ENCODE measurements around the gene NGEF.

NGEF gene

DNA sequence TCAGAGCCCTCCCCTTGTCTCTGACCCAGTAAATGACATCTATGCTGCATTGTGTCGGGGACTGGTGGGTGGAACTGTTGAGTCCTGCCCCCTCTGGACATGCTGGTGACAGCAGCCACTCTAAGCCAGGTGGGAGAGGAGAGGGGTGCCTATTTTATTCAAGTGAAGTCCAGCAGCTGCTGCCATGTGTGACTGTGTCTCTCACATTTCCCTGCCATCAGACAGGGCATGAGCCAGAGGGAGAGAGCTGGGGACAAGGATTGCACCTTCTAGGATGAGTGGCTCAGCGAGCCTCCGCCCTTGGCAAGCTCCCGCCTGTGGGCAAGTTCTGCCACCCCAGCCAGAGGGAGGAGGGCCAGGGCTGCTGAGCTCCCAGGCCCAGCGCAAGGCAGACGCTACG is 13.7 kb downstream of the NGEF start:
- TF ChIP-seq, protein P1, sequence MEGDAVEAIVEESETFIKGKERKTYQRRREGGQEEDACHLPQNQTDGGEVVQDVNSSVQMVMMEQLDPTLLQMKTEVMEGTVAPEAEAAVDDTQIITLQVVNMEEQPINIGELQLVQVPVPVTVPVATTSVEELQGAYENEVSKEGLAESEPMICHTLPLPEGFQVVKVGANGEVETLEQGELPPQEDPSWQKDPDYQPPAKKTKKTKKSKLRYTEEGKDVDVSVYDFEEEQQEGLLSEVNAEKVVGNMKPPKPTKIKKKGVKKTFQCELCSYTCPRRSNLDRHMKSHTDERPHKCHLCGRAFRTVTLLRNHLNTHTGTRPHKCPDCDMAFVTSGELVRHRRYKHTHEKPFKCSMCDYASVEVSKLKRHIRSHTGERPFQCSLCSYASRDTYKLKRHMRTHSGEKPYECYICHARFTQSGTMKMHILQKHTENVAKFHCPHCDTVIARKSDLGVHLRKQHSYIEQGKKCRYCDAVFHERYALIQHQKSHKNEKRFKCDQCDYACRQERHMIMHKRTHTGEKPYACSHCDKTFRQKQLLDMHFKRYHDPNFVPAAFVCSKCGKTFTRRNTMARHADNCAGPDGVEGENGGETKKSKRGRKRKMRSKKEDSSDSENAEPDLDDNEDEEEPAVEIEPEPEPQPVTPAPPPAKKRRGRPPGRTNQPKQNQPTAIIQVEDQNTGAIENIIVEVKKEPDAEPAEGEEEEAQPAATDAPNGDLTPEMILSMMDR (IDR thresholded peaks at IDR 0.05; ENCODE audit: low read depth, low read length, missing control alignments) = no peak
- DNase-seq (ENCODE audit: low read depth) = no peak

DNA sequence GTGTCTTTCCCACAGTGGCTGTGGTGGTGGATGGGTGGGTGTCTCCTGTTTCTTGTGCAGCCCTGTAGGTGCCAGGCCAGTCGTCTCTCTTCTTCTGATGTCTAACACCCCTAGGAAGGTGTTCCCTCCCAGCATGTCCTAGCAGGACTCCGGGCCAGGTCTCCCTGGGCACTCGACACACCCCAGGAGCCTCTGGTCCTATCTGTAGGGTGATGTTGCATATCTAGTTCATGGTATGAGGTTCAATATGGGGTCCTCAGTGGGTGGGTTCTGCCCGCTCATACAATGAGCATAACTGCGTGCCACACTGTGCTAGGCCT is 14.4 kb downstream of the NGEF start:
- DNase-seq (ENCODE audit: low read depth) = no peak
- TF ChIP-seq, protein P1 (IDR thresholded peaks at IDR 0.05; ENCODE audit: low read depth, low read length, missing control alignments) = no peak
- H3K4me3 ChIP-seq (ENCODE audit: low read depth, low read length) = no peak overlapping the region

More for the DNA sequence above, 13.7 kb downstream of the NGEF start:
- no peak overlapping the region for H3K4me3 ChIP-seq (ENCODE audit: low read depth, low read length)

DNA sequence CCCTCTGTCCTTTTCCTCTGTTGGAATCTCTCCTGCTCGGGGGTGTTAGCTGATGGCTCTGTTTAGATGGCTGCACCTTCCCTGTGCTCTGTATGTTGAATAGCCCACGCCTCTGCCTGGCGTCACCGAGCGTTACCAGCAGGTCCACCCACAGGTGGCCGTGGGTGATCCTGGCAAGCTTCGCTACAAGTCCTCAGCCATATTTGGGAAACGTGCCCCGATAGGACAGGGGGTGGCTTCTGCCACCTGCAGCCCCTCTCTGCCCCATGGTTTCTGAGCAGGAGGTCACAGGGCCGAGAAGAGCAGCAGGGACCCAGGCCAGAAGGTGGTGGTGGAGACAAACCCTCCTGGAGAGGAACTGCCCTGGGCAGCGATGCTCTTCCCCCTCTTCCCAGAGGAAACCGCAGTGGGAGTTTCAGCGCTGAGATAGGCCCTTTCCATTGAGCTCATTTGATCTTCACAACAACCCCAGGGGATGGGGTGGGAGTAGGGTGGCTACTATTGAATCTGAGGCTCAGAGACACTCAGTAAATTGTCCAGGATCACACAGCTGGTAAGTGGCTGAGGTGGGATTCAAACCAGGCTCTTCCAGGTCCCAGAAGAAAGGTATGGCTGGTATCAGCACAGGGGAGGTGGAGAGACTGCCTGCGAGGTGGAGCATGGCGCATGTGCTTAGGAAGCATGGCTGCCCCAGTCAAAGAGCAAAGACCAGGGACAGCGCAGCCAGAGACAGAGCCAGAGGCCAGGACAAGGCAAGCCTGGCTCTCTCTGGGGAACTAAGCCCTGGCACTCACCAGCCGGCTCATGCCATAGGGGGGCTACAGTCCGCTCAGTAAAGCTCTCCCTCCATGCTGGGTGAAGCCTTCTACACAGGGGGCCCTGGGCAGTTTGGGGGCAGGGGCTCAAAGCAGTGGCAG is 15.0 kb downstream of the NGEF start:
- H3K4me3 ChIP-seq (ENCODE audit: low read depth, low read length) = no peak overlapping the region
- TF ChIP-seq, protein P1 (IDR thresholded peaks at IDR 0.05; ENCODE audit: low read depth, low read length, missing control alignments) = no peak
- DNase-seq (ENCODE audit: low read depth) = no peak

- H3K4me3 ChIP-seq (ENCODE audit: low read depth, low read length) = no peak overlapping the region
- TF ChIP-seq, protein P1 (IDR thresholded peaks at IDR 0.05; ENCODE audit: low read depth, low read length, missing control alignments) = no peak
- no peak for DNase-seq (ENCODE audit: low read depth)
Observed at GRCh38 chr2:232994446-232994845, 18.6 kb downstream of the NGEF start.

DNA sequence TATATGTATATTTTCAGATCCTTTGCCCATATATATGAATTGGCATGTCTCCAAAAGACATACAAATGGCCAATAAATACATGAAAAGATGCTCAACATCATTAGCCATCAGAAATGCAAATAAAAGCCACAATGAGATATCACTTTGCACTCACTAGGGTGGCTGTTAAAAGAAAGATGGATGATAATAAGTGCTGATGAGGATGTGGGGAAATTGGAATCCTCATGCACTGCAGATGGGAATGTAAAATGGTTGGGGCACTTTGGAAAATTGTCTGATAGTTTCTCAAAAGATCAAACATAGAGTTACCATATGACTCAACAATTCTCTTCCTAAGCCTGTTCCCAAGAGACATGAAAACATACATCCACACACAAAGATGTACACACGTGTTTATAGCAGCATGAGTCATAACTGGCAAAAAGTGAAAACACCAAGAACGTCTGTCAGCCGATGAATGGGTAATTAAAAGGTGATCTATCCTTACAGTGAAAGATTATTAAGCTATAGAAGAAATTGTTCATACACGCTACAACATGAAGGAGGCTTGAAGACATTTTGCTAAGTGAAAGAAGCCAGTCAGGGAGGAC is 19.7 kb downstream of the NGEF start:
- TF ChIP-seq, protein P1 (IDR thresholded peaks at IDR 0.05; ENCODE audit: low read depth, low read length, missing control alignments) = no peak
- no peak overlapping the region for H3K4me3 ChIP-seq (ENCODE audit: low read depth, low read length)
- no peak for DNase-seq (ENCODE audit: low read depth)

DNA sequence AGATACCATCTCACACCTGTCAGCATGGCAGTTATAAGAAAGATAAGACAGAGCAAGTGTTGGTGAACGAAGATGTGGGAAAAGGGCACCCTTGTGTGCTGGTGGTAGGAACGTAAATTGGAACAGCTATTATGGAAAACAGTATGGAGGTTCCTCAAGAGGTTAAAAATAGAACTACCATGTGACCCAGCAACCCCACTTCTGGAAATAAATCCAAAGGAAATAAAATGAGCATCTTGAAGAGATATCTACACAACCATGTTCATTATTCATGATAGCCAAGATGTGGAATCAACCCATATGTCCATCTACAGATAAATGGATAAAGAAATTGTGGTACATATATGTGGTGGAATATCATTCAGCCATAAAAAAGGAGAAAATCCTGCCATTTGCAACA is 26.9 kb downstream of the NGEF start:
- TF ChIP-seq, protein P1 (IDR thresholded peaks at IDR 0.05; ENCODE audit: low read depth, low read length, missing control alignments) = no peak
- DNase-seq (ENCODE audit: low read depth) = no peak
- H3K4me3 ChIP-seq (ENCODE audit: low read depth, low read length) = no peak overlapping the region
